Measurements from ENCODE around the gene PFAS. TPM values are rescaled to one million over a fixed set of nuclear protein-coding genes. Genes with fewer than 3 reads are reported as not detected.

The PFAS gene, protein sequence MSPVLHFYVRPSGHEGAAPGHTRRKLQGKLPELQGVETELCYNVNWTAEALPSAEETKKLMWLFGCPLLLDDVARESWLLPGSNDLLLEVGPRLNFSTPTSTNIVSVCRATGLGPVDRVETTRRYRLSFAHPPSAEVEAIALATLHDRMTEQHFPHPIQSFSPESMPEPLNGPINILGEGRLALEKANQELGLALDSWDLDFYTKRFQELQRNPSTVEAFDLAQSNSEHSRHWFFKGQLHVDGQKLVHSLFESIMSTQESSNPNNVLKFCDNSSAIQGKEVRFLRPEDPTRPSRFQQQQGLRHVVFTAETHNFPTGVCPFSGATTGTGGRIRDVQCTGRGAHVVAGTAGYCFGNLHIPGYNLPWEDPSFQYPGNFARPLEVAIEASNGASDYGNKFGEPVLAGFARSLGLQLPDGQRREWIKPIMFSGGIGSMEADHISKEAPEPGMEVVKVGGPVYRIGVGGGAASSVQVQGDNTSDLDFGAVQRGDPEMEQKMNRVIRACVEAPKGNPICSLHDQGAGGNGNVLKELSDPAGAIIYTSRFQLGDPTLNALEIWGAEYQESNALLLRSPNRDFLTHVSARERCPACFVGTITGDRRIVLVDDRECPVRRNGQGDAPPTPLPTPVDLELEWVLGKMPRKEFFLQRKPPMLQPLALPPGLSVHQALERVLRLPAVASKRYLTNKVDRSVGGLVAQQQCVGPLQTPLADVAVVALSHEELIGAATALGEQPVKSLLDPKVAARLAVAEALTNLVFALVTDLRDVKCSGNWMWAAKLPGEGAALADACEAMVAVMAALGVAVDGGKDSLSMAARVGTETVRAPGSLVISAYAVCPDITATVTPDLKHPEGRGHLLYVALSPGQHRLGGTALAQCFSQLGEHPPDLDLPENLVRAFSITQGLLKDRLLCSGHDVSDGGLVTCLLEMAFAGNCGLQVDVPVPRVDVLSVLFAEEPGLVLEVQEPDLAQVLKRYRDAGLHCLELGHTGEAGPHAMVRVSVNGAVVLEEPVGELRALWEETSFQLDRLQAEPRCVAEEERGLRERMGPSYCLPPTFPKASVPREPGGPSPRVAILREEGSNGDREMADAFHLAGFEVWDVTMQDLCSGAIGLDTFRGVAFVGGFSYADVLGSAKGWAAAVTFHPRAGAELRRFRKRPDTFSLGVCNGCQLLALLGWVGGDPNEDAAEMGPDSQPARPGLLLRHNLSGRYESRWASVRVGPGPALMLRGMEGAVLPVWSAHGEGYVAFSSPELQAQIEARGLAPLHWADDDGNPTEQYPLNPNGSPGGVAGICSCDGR (N-terminal part only)
- total RNA-seq, result 28.3 TPM
- long read RNA-seq, partial matches to known transcripts, result 23 of 29 reads
- long read RNA-seq, other reads (novel, unspliced or antisense), result 6 of 29 reads

DNA sequence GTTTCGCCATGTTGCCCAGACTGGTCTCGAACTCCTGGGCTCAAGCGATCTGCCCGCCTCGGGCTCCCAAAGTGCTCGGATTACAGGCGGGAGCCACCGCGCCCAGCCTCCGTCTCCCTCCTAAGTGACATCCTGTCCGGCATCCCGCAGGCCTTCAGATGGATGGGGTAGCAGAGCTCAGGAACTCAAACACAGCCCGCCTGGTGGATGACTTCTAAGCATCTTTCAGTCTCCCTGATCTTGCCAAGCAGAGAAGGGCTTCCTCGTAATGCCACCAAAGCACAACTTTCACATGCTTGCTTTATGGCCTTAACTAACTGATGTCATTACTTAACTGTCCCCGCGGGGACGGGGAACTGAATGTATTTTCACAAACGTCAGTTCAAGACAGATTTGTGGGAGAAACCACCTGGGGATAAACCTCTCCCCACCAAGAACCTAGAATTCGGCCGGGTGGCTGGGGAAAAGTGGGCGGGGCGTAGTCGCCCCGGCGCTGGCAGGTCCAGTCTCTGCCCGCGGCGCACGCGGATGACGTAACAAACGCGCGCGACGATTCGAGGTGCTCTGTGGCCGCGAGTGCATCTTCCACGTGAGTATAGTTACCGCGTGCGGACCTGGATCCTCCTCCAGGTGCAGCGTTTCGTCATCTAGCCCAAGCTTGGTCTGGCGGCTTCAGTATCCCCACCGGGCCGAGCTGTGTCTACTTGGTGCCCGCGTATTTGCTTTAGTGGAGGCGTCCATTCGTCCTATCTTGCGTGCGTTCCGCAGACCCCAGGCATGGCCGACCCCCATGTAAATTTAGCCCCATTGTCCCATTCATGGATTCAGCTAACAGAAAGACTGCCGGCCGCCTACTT, at the start of gene PFAS:
PFAS (plus strand) TSS at position 539 of the 857 bp plus-strand sequence. CDS start 4,649 bp downstream, outside the sequence.
- DNase-seq (peak; percentile 98), ATAC-seq (peak; percentile 86)
- Histone ChIP-seq H3K27ac (peak within 1 kb of the TSS; percentile 98), H3K9me3 (no peaks in the 10 kb centered on the region), H3K36me3 (peaks cover 11% of the 10 kb centered on the region), H3K4me3 (peak within 1 kb of the TSS; percentile 96), H3K27me3 (no peaks in the 10 kb centered on the region), H3K4me1 (peaks cover 21% of the 10 kb centered on the region)
- intact Hi-C loops (cut with DNase I), result no loop called here
- no peak for TF ChIP-seq CTCF (IDR thresholded peaks at IDR 0.05)

DNA sequence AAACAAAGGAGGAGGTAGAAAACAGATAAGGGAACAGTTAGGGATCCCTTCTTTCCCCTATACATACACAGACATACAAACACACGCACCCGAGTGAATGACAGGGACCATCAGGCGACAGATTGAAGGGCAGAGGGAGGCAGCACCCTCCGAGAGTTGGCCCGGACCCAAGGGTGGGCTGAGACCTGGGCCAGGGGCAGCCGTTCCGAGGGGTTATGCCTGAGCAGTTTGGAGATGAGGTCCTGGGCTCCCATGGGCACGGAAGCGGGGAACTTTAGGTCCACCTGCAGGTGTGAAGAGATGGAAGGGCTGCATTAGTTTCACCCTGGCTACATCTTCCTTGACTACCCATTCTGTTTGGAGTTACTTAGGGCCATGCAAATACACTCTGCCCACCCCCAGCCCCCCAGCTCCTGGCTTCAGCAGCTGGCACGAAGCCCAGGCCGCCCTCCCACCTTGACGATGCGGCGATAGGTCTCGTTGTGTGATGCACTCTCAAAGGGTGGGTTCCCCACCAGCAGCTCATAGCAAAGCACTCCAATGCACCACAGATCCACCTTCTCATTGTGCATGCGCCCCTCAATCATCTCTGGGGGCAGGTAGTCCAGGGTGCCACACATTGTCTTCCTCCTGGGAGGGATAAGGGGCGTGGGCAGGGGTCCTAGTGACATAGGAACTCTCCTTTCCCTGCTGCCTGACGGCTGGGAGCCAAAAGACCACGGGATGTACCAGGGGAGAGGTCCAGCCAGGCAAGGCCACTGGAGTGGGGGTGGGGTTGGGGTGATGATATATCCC, 44.1 kb upstream of the PFAS start:
- no peaks in the 10 kb centered on the region for H3K27me3 ChIP-seq
- H3K36me3 ChIP-seq, result no peaks in the 10 kb centered on the region
- DNase-seq, result no peak
- no peak overlapping the region for H3K4me3 ChIP-seq
- no peaks in the 10 kb centered on the region for H3K4me1 ChIP-seq
- ATAC-seq, result no peak
- H3K9me3 ChIP-seq, result no peaks in the 10 kb centered on the region
- H3K27ac ChIP-seq, result no peak overlapping the region
- no peak for TF ChIP-seq CTCF (IDR thresholded peaks at IDR 0.05)
- intact Hi-C loops (cut with DNase I), result no loop called here

DNA sequence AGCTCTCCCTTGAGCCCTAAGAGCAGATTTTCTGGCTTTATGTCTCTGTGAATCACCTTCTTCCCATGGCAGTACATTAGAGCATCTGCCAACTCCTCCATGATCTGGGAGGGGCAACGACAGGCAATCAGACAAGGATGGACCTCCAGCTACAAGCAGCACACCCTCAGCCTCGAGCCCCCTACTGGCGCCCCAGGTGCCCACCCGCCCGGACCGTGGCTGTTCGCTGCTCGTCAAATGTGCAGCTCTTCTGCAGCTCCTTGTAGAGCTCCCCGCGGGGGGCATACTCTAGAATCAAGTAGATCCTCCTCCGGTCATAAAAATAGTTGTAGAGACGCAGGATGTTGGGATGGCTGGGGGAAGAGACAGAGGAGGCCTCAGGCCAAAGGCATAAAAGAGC, 42.6 kb upstream of the PFAS start:
- no peaks in the 10 kb centered on the region for H3K36me3 ChIP-seq
- TF ChIP-seq CTCF (IDR thresholded peaks at IDR 0.05), result no peak
- ATAC-seq (no peak), DNase-seq (no peak)
- H3K27me3 ChIP-seq, result no peaks in the 10 kb centered on the region
- no peak overlapping the region for H3K4me3 ChIP-seq
- peaks cover 4% of the 10 kb centered on the region for H3K4me1 ChIP-seq
- H3K27ac ChIP-seq, result no peak overlapping the region
- intact Hi-C loops (cut with DNase I), result no loop called here
- H3K9me3 ChIP-seq, result no peaks in the 10 kb centered on the region

DNA sequence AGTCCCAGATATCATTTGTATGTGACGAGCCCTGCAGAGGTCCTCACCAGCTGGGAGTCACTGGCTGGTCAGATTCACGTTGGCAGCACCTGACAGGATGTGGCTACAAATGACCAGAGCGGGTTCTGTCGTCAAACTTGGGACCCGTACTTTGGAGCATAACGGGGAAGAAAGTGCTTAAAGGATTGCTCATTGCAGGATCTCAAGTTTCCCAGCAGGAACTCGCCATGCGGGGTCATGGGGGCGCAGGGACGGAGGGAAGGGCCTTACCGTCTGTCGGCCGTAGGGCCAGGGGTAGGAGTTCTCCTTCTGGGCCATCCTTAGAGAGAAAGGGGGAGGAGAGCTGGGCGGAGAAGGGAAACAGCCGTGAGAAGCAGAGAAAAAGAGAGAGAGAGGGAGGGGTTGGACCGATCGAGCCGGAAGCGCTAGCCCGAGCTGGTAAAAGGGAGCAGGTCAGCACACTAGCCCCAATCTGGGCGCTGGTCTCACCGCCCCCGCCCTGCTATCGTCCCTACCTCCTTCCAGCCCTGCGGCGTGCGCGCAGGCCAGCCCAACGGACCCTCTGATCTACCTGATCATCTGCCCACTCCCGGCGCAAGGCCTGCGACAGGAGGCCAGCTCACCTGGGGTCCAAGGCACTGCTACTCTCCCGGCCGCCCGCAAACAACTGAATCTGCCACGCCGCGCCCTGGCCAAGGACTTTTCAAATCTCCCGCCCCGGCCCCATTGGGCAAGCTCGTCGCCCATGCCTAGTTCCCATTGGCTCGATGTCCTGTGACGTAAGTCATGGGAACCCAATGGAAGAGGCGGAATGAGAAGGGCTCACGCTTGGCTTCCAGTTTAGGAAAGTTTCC, 39.0 kb upstream of the PFAS start, which contains the start of gene AURKB:
AURKB (minus strand) TSS at position 669 of the 854 bp plus-strand sequence; CDS start at position 318, 351 bp downstream.
- Histone ChIP-seq H3K27me3 (no peaks in the 10 kb centered on the region), H3K36me3 (no peaks in the 10 kb centered on the region), H3K4me1 (peaks cover 4% of the 10 kb centered on the region), H3K27ac (peak within 1 kb of the TSS; percentile 81), H3K9me3 (no peaks in the 10 kb centered on the region), H3K4me3 (peak within 1 kb of the TSS; percentile 74)
- intact Hi-C loops (cut with DNase I), result no loop called here
- no peak for TF ChIP-seq CTCF (IDR thresholded peaks at IDR 0.05)
- peak; percentile 98 for ATAC-seq
- peak; percentile 93 for DNase-seq

All from upper lobe of right lung (tissue), 1 donor.